GM19043 (cell line): Measurements from ENCODE around the gene ITGAX.

Experiments used
- ATAC-seq: cut with Tn5 transposase; IDR thresholded peaks from one replicate; pipeline ENCODE4 v1.9.1; 2021; ENCODE audit warnings: low read depth; ENCODE audit not compliant: unreplicated experiment

The ITGAX gene

DNA sequence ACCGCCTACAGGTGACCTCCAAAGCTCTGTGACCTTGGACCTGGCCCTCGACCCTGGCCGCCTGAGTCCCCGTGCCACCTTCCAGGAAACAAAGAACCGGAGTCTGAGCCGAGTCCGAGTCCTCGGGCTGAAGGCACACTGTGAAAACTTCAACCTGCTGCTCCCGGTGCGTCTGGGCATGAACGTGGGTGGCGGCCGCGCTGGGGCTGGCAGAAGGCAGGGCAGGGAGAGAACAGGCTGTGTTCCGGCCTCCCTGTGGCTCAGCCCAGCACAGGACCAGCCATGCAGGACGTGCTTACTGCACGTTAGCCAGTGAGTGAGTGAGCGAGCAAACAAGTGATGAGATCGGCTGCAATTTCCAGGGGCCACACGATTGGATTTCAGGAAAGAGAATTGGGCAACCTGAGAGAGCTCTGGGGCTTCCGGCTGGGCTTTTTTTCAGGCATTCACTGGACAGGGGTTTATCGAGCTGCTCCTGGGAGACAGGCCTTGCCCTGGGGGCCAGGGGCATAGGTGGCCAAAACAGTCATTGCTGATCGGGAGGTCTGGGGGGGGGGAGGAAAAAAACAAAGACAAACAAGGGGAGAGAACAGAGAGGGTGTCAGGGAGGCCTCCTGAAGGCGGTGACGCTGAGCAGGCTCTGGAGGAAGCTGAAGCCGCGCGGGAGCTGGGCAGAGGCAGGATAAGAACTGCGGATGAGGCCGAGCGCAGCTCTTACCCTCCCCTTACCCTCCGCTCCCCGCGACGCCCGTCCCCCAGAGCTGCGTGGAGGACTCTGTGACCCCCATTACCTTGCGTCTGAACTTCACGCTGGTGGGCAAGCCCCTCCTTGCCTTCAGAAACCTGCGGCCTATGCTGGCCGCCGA lies 16.9 kb downstream of the ITGAX start:
- no peak for ATAC-seq

GRCh38 chr16:31373235-31373634 lies 18.3 kb downstream of the ITGAX start:
- ATAC-seq, result no peak

- ATAC-seq, result no peak
Measured at GRCh38 chr16:31375231-31375630, 20.3 kb downstream of the ITGAX start.

DNA sequence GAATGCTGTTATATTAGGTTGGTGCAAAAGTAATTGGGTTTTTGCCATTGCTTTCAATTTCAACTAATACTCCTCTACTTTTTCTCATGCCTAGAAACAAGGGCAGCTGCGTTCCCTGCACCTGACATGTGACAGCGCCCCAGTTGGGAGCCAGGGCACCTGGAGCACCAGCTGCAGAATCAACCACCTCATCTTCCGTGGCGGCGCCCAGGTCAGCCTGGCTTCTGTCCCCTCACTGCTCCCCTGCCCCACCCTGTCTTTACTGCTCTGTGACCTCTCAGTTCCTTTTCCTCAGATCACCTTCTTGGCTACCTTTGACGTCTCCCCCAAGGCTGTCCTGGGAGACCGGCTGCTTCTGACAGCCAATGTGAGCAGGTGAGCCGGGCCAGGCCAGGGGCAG lies 21.7 kb downstream of the ITGAX start:
- ATAC-seq, result no peak

DNA sequence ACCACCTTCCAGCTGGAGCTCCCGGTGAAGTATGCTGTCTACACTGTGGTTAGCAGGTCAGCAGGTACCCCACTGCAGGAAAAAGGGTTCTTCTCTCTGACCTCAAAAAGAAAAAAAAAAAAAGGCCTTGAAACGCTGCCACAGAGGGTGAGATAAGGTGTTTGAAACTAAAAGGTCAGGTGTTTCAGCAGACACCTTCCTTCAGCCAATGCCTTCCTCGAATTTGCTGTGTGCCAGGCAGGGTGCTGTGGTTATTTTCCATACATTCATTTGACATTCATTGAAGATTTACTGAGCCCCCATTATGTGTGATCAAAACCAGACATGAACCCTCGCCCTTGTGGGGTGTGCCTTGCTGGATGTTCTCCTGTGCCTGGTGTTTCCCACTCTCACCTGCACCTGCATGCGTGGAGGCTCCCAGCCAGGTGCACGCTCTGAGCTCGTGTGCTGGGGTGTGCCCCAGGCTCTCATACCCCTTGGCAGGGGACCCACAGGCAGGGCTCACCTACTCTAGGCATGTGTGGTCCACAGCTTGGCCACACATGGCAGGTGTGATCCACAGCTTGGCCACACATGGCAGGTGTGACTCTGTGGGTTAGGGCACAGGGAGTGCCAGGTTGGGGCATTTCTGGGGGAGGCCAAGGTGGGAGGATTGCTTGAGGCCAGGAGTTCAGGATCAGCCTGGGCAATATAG lies 22.4 kb downstream of the ITGAX start:
- no peak for ATAC-seq

DNA sequence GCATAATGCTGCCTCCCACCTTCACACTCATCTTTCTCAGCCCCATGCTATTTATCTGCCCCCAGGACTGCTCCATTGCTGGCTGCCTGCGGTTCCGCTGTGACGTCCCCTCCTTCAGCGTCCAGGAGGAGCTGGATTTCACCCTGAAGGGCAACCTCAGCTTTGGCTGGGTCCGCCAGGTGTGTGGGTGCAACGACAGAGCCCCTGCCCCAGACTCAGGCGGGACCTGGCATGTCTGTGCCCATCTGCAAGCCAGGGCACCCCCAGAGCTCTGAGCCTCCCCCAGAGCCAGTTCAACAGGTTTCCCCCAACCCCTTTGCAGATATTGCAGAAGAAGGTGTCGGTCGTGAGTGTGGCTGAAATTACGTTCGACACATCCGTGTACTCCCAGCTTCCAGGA lies 25.2 kb downstream of the ITGAX start:
- no peak for ATAC-seq

GRCh38 chr16:31382485-31383161 lies 27.6 kb downstream of the ITGAX start:
- no peak for ATAC-seq

GRCh38 chr16:31385680-31386079 lies 30.7 kb downstream of the ITGAX start:
- no peak for ATAC-seq

DNA sequence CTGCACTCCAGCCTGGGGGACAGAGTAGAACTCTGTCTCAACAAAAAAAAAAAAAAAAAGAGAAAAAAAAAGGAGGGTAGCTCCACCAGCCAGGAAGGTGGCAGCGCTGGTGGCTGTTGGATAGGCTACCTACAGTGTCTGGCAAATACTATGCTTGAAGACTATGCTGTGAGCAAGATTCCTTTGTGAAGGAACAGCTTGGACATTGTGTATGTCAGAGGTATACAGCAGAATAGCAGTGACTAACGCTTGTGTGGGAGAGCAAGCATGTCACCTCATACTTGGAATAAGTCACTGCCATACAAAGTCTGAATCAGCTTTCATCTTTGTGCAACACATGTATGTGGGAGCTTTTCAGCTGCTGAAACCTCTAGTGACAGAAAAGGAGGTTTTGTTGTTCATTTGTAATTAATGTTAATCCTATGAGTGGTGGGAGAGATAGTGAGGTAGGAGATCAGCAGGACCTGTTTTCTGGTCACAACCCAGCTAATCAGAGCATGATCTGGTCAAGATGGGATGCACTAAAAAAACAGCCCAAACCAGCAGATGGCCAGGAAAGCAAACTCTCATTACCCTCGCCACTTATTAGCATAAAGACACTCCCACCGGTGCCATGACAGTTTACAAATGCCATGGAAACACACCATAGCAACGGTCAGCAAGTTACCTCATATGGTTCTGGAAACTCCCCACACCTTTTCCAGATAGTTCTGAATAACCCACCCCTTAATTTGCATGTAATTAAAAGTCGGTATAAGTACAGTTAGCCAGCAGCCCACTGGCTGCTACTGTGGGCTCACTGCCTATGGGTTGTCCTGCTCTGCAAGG lies 31.4 kb downstream of the ITGAX start:
- no peak for ATAC-seq

- no peak for ATAC-seq
Measured at GRCh38 chr16:31388535-31388934, 33.6 kb downstream of the ITGAX start.

DNA sequence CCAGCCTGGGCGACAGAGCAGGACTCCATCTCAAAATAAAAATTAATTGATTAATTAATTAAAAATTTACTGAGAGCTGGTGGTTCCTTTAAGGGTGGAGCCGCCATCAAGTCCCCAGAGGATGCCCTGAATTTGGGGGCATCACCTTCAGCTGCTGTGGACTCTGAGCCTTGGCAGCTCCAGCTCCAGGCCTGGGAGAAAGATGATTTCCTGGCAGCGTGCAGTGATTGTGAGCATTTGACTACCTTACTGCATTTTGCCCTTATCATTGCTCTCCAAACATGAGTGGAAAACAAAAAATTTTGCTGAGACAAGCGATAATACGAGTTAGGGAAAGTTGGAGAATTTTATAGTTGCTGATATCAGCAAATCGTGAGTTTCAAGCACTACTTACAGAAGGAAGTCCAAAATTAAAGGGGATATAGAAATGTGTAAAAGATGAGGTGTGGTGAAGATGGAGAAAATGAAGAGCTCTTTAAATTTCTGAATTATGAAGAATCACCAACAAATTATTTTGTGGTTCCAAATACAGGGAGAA lies 35.6 kb downstream of the ITGAX start:
- no peak for ATAC-seq

GRCh38 chr16:31393056-31393455 lies 38.1 kb downstream of the ITGAX start, which contains the start of gene ITGAD:
Gene ITGAD, plus strand, starts transcription at chr16:31393335. Its CDS starts 26 bp downstream, at chr16:31393361.
- ATAC-seq, result no peak

DNA sequence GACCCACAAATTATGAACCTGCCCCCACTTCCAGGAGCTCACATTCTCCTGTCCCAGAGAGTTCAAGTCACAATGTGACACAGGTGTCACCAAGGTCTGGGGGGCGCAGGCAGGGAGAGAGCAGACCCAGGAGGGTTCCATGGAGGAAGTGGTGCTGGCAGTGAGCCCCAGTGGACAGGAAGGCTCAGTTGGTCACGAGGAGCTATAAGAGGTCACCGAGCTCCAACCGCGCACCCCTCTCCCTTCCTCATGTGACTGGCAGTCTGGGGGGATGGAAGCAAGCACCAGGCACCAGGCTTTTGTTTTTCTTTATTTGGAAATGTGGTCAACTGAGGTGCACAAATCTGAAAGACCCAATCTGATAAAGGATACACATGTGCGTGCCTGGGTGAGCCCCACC lies 40.7 kb downstream of the ITGAX start:
- ATAC-seq, result no peak

- no peak for ATAC-seq
Measured at GRCh38 chr16:31397096-31397660, 42.2 kb downstream of the ITGAX start.

DNA sequence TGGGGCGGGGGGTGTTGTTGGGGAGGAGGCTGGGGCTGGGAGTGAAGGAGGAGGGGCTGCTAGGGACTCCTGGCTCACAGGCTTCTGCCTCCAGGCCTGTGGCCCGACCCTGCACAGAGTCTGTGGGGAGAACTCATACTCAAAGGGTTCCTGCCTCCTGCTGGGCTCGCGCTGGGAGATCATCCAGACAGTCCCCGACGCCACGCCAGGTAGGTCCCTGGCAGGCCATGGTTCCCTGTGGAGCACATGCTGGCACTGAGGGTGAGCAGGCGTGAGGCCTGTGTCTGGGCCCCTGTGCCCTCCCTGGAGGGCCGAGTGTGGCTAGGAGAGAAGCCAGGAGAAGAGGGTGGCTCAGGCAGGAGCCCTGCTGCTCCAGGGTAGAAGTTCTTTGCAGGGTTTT lies 42.7 kb downstream of the ITGAX start:
- ATAC-seq, result no peak

GRCh38 chr16:31400191-31400590 lies 45.2 kb downstream of the ITGAX start:
- no peak for ATAC-seq

DNA sequence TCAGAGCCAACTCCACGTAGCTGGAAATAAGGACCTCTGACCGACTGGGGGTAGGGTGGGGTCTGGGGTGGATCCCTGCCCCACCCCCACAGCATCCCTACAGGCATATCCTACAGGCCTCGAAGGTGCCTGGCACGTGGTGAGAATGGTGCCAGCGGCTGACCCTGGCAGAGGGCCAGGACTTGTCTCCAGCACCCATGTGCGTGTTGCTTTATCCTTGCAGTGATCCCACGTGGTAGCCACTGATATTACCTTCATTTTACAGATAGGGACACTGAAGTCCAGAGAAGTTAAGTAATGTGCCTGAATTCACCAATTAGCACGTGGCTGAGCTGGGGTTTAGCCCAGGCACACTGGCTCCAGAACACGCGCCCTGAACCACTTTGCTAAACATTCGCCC lies 46.5 kb downstream of the ITGAX start:
- no peak for ATAC-seq

DNA sequence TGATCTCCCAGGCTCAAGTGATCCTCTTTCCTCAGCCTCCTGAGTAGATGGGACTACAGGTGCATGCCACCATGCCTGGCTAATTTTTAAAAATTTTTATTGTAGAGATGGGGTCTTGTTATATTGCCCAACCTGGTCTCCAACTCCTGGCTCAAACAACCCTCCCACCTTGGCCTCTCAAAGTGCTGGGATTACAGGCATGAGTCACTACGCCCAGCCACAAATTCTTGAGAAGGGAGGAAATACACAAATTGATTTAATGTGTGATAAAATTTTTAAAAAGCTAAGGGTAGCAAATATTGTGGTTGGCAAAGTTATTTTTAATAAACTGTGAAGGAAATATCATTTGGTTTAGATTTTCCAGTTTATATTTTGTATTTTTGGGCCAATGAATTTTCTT lies 47.7 kb downstream of the ITGAX start:
- ATAC-seq, result no peak

DNA sequence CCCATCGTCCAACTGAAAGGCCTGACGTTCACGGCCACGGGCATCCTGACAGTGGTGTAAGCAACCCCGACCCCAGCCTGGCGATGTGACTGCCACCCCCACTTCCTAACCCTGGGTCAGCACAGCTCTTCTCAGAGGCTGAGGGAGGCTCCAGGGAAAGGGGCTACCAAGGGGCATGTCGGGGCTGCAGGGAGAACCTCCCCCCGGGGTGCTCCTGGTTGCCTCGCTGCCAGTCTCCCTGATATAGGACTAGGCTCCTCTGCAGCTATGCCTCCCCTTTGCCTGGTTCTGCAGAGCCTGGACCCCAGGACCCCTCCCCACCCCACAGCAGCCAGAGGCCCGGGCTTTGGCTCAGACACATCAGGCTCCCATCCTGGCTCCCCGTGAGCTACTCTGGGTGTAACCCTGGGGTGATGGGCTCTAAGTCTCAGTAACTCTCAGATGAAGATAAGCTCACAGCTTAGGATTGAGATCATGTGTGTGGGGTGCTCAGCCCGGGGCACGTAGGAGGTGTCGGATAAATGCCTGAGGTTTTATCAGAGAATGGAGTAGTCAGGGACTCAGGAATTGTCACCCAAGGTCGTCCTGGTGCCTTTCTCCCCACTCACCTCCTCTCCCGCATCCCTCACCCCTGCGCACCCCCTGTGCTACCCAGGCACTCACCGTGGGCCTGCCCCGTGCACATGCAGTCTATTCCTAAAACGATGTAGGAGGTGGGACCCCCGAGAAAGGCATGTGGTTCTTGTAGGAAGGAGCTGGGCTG lies 48.8 kb downstream of the ITGAX start:
- ATAC-seq, result no peak
